ENCODE measurements around the gene TNFRSF18.

The TNFRSF18 gene

GRCh38 chr1:1170215-1171091, 35.9 kb downstream of the TNFRSF18 start:
- no peak for DNase-seq (ENCODE audit: extremely low spot score, insufficient read length, low read depth)

DNA sequence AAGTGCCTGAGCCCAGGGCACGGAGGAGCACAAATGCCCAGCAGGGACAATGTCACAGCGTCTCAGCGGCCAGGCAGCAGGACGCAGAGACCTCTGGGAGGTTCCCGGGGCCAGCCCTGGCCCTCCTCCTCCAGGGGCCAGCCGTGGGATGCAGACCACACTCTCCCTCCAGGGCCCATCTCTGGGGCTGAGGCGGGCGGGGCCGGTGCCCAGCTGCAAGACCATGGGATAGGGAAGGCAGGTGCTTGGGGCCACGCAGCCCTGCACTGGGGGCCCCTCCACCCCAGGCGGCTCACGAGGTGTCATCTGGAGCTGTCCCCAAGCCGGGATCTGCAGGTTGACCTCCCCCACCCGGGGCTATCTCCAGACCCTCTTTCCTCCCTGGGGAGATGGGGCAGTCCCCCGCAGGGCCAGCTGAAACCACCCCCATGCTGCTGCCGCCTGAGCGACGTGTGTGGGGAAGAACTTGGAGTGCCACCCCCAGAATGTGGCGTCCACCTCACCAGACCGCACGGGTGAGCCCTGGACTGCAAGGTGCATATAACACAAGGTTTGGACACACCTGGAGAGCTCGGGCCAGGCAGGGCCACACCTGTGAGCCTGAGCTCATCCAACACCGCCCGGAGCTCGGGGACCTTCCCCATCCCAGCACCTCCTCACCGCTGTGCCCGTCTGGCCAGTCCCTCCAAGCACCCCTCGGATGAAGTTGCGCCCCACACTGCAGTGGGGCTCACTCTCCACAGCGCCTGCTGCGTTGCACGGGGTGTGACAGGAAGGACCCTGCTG, 36.8 kb downstream of the TNFRSF18 start:
- FAIRE-seq (no peak), DNase-seq (ENCODE audit: extremely low spot score, insufficient read length, low read depth) (no peak)

More at GRCh38 chr1:1170215-1171091, 35.9 kb downstream of the TNFRSF18 start:
- FAIRE-seq, result no peak

DNA sequence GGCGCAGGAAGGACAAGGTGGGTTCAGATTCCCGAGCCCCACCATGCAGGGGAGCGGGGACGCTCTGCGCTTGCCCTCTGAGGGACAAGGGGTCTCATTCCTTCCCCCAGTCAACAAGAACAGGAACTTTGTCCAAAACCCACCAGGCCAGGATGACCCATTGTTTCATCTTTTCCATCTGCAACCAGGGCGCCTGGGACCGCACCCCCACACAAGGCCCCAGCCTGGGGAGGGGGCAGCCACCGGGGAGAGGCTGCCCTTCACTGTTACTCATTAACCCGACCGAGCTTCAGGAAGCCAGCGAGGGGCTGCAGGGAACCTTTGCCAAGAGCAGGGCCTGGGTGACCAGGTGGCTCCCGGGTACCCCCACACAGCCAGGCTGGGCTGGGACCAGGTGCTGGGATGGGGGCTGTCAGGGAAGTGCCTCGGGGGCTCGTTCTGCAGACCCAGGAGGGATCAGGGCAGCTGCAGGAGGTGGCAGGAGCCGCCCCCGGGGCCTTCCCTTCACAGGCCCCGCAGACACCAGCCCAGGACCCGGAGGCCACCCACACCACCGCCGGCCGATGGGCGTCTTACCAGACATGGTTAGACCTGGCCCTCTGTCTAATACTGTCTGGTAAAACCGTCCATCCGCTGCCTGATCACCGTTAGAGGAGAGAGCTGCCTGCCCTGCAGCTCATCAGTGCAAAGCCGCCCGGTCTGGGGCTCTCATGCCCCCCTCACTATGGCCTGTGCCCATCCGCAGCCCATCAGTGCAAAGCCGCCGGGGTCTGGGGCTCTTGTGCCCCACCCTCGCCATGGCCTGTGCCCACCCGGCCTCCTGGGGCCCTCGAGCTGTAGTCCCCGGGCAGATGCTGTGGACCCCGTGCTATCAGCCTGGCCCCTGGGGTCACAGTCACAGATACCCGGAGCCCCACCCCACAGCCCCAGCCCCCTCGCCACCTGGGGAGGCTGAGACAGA, 37.7 kb downstream of the TNFRSF18 start:
- DNase-seq (ENCODE audit: extremely low spot score, insufficient read length, low read depth) (no peak), FAIRE-seq (no peak)

DNA sequence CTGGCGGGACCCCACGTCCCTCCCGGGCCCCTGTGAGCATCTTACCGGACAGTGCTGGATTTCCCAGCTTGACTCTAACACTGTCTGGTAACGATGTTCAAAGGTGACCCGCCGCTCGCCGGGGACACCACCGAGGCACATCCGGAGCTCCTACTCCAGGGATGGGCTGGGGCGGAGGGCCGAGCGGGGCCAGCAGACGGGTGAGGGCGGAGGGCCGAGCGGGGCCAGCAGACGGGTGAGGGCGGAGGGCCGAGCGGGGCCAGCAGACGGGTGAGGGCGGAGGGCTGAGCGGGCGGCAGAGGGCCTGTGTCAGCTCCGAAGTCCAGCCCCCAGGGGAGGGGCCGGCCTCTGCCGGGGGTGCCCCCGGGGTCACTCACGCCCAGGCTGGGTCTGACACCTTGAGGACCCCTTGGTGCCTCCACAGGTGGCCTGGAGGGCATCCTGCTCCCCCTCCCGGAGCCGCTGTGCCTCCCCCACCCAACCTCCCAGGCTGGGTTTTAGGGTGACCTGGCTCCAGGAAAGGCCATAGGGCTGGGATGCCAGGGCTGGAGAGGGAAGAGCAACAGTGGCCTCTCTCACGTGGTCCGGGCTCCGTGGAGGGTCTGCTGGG, 38.4 kb downstream of the TNFRSF18 start:
- no peak for FAIRE-seq
- DNase-seq (ENCODE audit: extremely low spot score, insufficient read length, low read depth), result no peak

DNA sequence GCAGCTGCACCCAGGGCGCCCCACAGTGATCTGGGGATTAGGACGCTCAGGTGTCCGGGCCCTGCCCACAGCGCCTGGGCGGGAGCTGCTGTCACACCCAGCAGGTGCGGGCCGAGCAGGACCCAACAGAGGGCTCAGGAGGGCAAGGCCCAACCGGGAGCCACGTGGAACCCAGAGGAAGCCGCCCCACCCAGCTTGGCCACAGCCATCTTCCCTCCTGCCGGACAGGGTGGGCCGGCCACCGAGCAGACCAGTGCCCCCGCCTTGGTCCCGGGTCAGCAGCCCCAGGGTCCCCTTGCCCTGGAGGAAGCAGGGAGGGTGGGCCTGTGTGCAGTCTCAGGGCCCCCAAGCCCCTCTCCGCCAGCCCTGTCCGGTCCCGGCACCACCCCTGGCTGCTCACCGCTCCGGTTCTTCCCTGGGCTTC, 39.0 kb downstream of the TNFRSF18 start:
- FAIRE-seq (no peak), DNase-seq (ENCODE audit: extremely low spot score, insufficient read length, low read depth) (no peak)

DNA sequence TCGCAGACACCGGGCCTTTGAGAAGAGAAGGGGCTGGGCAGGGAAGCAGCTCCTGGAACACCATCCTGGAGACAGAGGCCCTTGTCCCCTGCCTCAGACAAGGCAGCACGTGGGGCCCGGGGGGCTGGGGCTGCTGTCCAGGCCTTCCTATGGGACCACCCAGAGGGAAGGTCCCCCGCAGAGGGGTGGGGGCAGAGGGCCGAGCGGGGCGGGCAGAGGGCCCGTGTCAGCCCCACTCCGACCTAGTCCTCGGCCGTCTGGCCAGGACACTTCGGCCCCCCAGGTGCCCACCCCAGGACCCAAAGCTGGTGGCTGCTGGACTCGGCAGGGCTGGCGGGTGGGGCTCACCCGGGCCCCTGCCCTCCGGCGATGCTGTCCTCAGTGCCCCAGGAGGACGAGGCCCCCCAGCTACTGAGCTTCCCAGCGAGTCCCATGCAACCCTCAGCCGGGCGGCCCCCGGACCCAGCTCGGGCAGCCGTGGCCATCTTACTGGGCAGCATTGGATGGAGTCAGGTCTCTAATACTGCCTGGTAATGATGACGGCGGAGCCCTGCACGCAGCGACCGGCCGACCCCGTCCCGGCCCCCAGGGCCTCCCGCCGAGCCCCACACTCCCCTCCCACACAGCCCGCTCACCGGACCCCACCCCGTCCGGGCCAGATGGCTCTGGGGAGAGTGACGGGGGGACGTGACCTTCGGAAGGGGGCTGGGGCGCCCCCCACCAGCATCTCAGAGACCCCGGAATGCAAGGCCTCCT, 39.6 kb downstream of the TNFRSF18 start:
- FAIRE-seq, result no peak

GRCh38 chr1:1165900-1166421, 40.4 kb downstream of the TNFRSF18 start:
- DNase-seq (ENCODE audit: extremely low spot score, insufficient read length, low read depth) (no peak), FAIRE-seq (no peak)

More for the DNA sequence above, 39.6 kb downstream of the TNFRSF18 start:
- no peak for DNase-seq (ENCODE audit: extremely low spot score, insufficient read length, low read depth)

DNA sequence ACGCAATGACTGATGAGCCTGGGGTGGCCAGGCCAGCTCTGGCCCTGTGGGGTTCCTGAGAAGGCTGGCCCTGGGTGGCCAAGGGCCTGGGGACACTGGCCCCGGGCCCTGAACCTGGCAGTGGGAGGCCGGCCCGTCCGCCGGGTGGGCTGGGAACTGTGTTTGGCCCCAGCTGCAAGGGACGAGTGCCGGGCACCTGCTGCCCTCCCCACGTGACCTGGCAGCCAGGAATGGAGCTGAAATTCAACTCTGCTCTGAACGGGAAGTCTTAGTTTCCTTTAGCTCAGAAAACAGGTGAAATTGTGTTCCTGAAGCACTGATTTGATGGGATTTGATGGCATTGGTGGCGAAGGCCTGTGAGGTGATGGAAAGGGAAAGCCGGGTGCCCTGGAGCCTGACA, 40.9 kb downstream of the TNFRSF18 start:
- DNase-seq (ENCODE audit: extremely low spot score, insufficient read length, low read depth) (no peak), FAIRE-seq (no peak)

GRCh38 chr1:1164701-1165451, 41.5 kb downstream of the TNFRSF18 start:
- FAIRE-seq (no peak), DNase-seq (ENCODE audit: extremely low spot score, insufficient read length, low read depth) (no peak)

GRCh38 chr1:1164361-1164700, 42.1 kb downstream of the TNFRSF18 start:
- FAIRE-seq (no peak), DNase-seq (ENCODE audit: extremely low spot score, insufficient read length, low read depth) (no peak)

GRCh38 chr1:1163538-1164070, 42.8 kb downstream of the TNFRSF18 start:
- DNase-seq (ENCODE audit: extremely low spot score, insufficient read length, low read depth) (no peak), FAIRE-seq (no peak)

GRCh38 chr1:1162597-1163537, 43.5 kb downstream of the TNFRSF18 start:
- DNase-seq (ENCODE audit: extremely low spot score, insufficient read length, low read depth) (no peak), FAIRE-seq (no peak)

DNA sequence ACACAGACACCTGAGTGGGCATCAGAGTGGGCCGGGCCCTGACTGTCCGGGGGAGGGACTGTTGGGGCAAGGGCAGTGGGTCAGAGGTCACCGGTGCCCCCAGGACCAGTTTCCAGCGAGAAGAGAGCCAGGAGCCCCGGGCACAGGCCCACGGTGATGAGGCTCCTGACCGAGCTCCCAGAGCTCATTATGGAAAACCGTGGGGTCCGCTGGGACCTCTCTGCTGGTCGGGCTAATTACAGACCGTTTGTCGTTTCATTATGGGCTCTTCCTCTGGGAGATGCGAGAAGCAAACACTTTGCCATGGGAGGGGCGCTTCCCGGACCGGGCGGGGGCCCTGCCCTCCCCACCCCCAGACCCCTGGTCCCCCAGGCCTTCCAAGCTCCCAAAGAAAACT, 44.7 kb downstream of the TNFRSF18 start:
- no peak for DNase-seq (ENCODE audit: extremely low spot score, insufficient read length, low read depth)
- no peak for FAIRE-seq

GRCh38 chr1:1161078-1161682, 45.2 kb downstream of the TNFRSF18 start:
- FAIRE-seq, result no peak
- DNase-seq (ENCODE audit: extremely low spot score, insufficient read length, low read depth), result no peak

DNA sequence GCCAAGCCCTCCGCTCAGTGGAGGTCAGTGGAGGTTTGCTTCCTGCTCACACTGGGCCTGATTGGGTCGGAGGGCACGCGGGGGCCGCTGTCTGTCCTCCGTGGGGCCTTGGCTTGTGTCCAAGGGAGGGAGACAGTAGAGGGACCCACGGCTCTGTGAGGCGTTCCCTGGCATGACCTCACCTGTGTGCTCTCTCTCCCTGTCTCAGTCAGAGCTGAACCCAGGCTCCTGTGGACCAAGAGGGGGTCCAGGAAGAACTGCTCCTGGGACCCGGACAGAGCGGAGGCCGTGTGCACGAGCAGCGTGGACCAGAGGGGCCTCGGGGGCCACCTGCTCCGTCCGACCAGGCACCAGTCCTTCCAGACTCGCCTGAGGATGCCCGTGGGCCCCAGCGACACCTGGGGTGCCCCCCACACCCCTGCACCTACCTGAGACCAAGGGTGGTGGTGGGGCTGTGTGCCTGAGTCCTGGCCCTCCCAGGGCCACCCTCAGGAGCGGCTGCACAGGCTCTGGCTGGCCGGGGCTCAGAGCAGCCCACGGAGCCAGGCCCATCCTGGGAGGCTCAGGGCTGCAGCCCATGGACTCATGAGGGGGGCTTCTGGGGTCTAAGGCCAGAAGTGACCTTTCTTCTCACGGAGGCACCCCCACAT, 46.0 kb downstream of the TNFRSF18 start:
- FAIRE-seq (no peak), DNase-seq (ENCODE audit: extremely low spot score, insufficient read length, low read depth) (no peak)

Measured in GM18507 (cell line).